GM18951 (cell line): ENCODE results near the gene ADCY9.
"Not testable (repeated sequence)": the region's sequence is repeated elsewhere in the genome, so short reads cannot be mapped to it uniquely, and the experiment has no call there.

Experiments used
- POLR2A ChIP-seq: IDR thresholded peaks from 4 replicates; pipeline ENCODE4 v1.6.1; 2011; ENCODE audit warnings: mild to moderate bottlenecking; ENCODE audit not compliant: insufficient read length, insufficient read depth; ENCODE audit errors: extremely low read depth
- in situ Hi-C: fragments of 300-500 bp; cut with MboI; formaldehyde crosslinking; loops from one replicate; pipeline ENCODE4 v1.12.0; 2022; ENCODE audit warnings: low sequenced_read_pairs, mixed read lengths, inconsistent platforms; ENCODE audit not compliant: unreplicated experiment

The ADCY9 gene

GRCh38 chr16:4058386-4058785 lies 57.9 kb downstream of the ADCY9 start:
- in situ Hi-C loops: no loop called here
- TF ChIP-seq POLR2A: no peak

- in situ Hi-C loops: no loop called here
- no peak for TF ChIP-seq POLR2A
These were observed 58.8 kb downstream of the ADCY9 start for GRCh38 chr16:4057439-4057877.

- TF ChIP-seq POLR2A: no peak
- in situ Hi-C loops: no loop called here
These were observed 59.8 kb downstream of the ADCY9 start for GRCh38 chr16:4056161-4057105.

- no peak for TF ChIP-seq POLR2A
- in situ Hi-C loops: no loop called here
These were observed 60.5 kb downstream of the ADCY9 start for GRCh38 chr16:4055748-4056147.

GRCh38 chr16:4053301-4053845 lies 62.9 kb downstream of the ADCY9 start:
- in situ Hi-C loops: no loop called here
- TF ChIP-seq POLR2A: no peak

- in situ Hi-C loops: no loop called here
- no peak for TF ChIP-seq POLR2A
These were observed 63.4 kb downstream of the ADCY9 start for GRCh38 chr16:4052801-4053293.

GRCh38 chr16:4052096-4052495 lies 64.1 kb downstream of the ADCY9 start:
- in situ Hi-C loops: no loop called here

GRCh38 chr16:4051591-4051990 lies 64.7 kb downstream of the ADCY9 start:
- in situ Hi-C loops: no loop called here
- TF ChIP-seq POLR2A: no peak

More at GRCh38 chr16:4052096-4052495, 64.1 kb downstream of the ADCY9 start:
- TF ChIP-seq POLR2A: no peak

GRCh38 chr16:4049031-4049430 lies 67.2 kb downstream of the ADCY9 start:
- no peak for TF ChIP-seq POLR2A
- in situ Hi-C loops: no loop called here

GRCh38 chr16:4048481-4048880 lies 67.8 kb downstream of the ADCY9 start:
- no peak for TF ChIP-seq POLR2A
- in situ Hi-C loops: no loop called here

GRCh38 chr16:4046221-4046620 lies 70.0 kb downstream of the ADCY9 start:
- in situ Hi-C loops: no loop called here
- no peak for TF ChIP-seq POLR2A

GRCh38 chr16:4045561-4045960 lies 70.7 kb downstream of the ADCY9 start:
- in situ Hi-C loops: not testable (repeated sequence)

- in situ Hi-C loops: no loop called here
- TF ChIP-seq POLR2A: no peak
These were observed 73.7 kb downstream of the ADCY9 start for GRCh38 chr16:4042581-4042980.

- in situ Hi-C loops: no loop called here
- TF ChIP-seq POLR2A: no peak
These were observed 77.8 kb downstream of the ADCY9 start for GRCh38 chr16:4038448-4038847.

- in situ Hi-C loops: not testable (repeated sequence)
These were observed 79.3 kb downstream of the ADCY9 start for GRCh38 chr16:4036952-4037351.
